Osteoblast (primary cell): ENCODE measurements around the gene DSCAML1. TPM values are rescaled to one million over a fixed set of nuclear protein-coding genes. Genes with fewer than 3 reads are reported as not detected.

Experiments used
- DNase-seq: peaks from one replicate; pipeline ENCODE4 v3.0.0; 2011; ENCODE audit warnings: low spot score, mixed read lengths; ENCODE audit not compliant: insufficient read length; ENCODE audit errors: missing footprints
- H2AFZ ChIP-seq: 2 replicates; pipeline ENCODE4 v1.6.0; 2011; ENCODE audit warnings: mild to moderate bottlenecking, low read length
- H3K27ac ChIP-seq: 2 replicates; pipeline ENCODE4 v1.5.1; 2011; ENCODE audit warnings: mild to moderate bottlenecking, low read depth, low read length, moderate library complexity
- H3K27me3 ChIP-seq: 2 replicates; pipeline ENCODE4 v1.6.0; 2012; ENCODE audit warnings: mild to moderate bottlenecking, control low read depth, inconsistent platforms, low read length, moderate library complexity; ENCODE audit not compliant: insufficient read depth
- H3K36me3 ChIP-seq: 2 replicates; pipeline ENCODE4 v1.5.1; 2011; ENCODE audit warnings: mild to moderate bottlenecking, low read length, control low read depth, moderate library complexity; ENCODE audit not compliant: insufficient read depth
- H3K4me1 ChIP-seq: 2 replicates; pipeline ENCODE4 v1.5.1; 2011; ENCODE audit warnings: mild to moderate bottlenecking, low read length, control low read depth, moderate library complexity; ENCODE audit not compliant: insufficient read depth
- H3K4me2 ChIP-seq: 2 replicates; pipeline ENCODE4 v1.6.0; 2011; ENCODE audit warnings: mild to moderate bottlenecking, low read length; ENCODE audit not compliant: insufficient read depth
- H3K4me3 ChIP-seq: fragments of 200-600 bp; sonication (generic); 3 replicates; pipeline ENCODE4 v1.5.1; 2012; ENCODE audit warnings: mild to moderate bottlenecking, low read length, inconsistent platforms; ENCODE audit not compliant: insufficient read depth
- H3K79me2 ChIP-seq: 2 replicates; pipeline ENCODE4 v1.6.0; 2012; ENCODE audit warnings: mild to moderate bottlenecking, low read length, control low read depth, inconsistent platforms; ENCODE audit not compliant: insufficient read depth
- H3K9me3 ChIP-seq: 2 replicates; pipeline ENCODE4 v1.5.1; 2011; ENCODE audit warnings: low read depth, low read length, control low read depth
- H4K20me1 ChIP-seq: 2 replicates; pipeline ENCODE4 v1.6.0; 2012; ENCODE audit warnings: mild to moderate bottlenecking, low read length, control low read depth; ENCODE audit not compliant: insufficient read depth
- CTCF ChIP-seq: IDR thresholded peaks from 2 replicates; pipeline ENCODE4 v1.5.1; 2011; ENCODE audit warnings: mild to moderate bottlenecking, low read depth, low read length, moderate library complexity; ENCODE audit errors: extremely low read depth
- total RNA-seq: library from RNA; depleted of rRNA; stranded (reverse); fragments of >200 nt; gene quantifications from 2 replicates; pipeline ENCODE4 v1.2.3, GENCODE V29; 2012

Gene DSCAML1
- total RNA-seq, 1 donor = not detected

GRCh38 chr11:117820071-117820470 is 23.1 kb upstream of the DSCAML1 start:
- peaks cover 7% of the 10 kb centered on the region for H3K27me3 ChIP-seq
- H3K36me3 ChIP-seq = no peaks in the 10 kb centered on the region
- TF ChIP-seq CTCF = no peak
- no peak overlapping the region for H3K27ac ChIP-seq
- no peak overlapping the region for H3K4me3 ChIP-seq
- no peaks in the 10 kb centered on the region for H3K9me3 ChIP-seq
- H3K4me1 ChIP-seq = no peaks in the 10 kb centered on the region
- H3K4me2 ChIP-seq = no peak overlapping the region
- peak; percentile 55 for DNase-seq
- no peak overlapping the region for H2AFZ ChIP-seq
- no peaks in the 10 kb centered on the region for H3K79me2 ChIP-seq
- H4K20me1 ChIP-seq = no peaks in the 10 kb centered on the region

- no peaks in the 10 kb centered on the region for H3K4me1 ChIP-seq
- no peak overlapping the region for H3K4me2 ChIP-seq
- no peaks in the 10 kb centered on the region for H3K79me2 ChIP-seq
- peak; percentile 56 for TF ChIP-seq CTCF
- no peak overlapping the region for H3K4me3 ChIP-seq
- peak; percentile 91 for DNase-seq
- no peaks in the 10 kb centered on the region for H4K20me1 ChIP-seq
- no peak overlapping the region for H2AFZ ChIP-seq
- no peaks in the 10 kb centered on the region for H3K36me3 ChIP-seq
- peaks cover 7% of the 10 kb centered on the region for H3K27me3 ChIP-seq
- no peaks in the 10 kb centered on the region for H3K9me3 ChIP-seq
- H3K27ac ChIP-seq = no peak overlapping the region
These were observed 22.4 kb upstream of the DSCAML1 start for GRCh38 chr11:117819096-117820040.

GRCh38 chr11:117818041-117818873 is 21.2 kb upstream of the DSCAML1 start:
- H3K27me3 ChIP-seq = peaks cover 2% of the 10 kb centered on the region
- no peaks in the 10 kb centered on the region for H3K36me3 ChIP-seq
- peak; percentile 51 for DNase-seq
- H3K9me3 ChIP-seq = no peaks in the 10 kb centered on the region
- no peaks in the 10 kb centered on the region for H3K79me2 ChIP-seq
- no peak for TF ChIP-seq CTCF
- no peak overlapping the region for H3K4me3 ChIP-seq
- H3K27ac ChIP-seq = no peak overlapping the region
- H3K4me2 ChIP-seq = no peak overlapping the region
- no peaks in the 10 kb centered on the region for H4K20me1 ChIP-seq
- H3K4me1 ChIP-seq = no peaks in the 10 kb centered on the region
- no peak overlapping the region for H2AFZ ChIP-seq
